Measurements from ENCODE around the gene ETFBKMT.

DNA sequence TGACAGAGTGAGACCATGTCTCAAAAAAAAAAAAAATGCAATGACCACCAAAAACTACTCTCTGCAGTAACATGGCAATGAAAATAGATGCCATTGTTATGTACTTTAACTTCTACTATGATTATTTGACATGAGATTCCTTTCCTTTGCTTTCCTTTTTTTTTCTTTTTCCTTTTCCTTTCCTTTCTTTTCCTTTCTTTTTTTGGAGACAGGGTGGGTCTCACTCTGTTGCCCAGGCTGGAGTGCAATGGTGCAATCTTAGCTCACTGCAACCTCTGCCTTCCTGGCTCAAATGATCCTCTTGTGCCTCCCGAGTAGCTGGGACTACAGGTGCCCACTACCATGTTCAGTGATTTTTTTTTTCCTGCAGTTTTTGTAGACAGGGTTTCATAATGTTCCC, 24.9 kb upstream of the ETFBKMT start:
- TF ChIP-seq, protein P1, sequence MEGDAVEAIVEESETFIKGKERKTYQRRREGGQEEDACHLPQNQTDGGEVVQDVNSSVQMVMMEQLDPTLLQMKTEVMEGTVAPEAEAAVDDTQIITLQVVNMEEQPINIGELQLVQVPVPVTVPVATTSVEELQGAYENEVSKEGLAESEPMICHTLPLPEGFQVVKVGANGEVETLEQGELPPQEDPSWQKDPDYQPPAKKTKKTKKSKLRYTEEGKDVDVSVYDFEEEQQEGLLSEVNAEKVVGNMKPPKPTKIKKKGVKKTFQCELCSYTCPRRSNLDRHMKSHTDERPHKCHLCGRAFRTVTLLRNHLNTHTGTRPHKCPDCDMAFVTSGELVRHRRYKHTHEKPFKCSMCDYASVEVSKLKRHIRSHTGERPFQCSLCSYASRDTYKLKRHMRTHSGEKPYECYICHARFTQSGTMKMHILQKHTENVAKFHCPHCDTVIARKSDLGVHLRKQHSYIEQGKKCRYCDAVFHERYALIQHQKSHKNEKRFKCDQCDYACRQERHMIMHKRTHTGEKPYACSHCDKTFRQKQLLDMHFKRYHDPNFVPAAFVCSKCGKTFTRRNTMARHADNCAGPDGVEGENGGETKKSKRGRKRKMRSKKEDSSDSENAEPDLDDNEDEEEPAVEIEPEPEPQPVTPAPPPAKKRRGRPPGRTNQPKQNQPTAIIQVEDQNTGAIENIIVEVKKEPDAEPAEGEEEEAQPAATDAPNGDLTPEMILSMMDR (IDR thresholded peaks at IDR 0.05; ENCODE audit: low read depth, low read length, poor library complexity, severe bottlenecking): no peak
- TF ChIP-seq EZH2phosphoT487 (IDR thresholded peaks at IDR 0.05; ENCODE audit: borderline replicate concordance, low read length): no peak

Measured in DOHH2 (cell line).